Raji (cell line): ENCODE data around the gene DIS3L2.

Experiments used
- POLR2A ChIP-seq: IDR thresholded peaks from 2 replicates; pipeline ENCODE4 v1.6.1; 2011; ENCODE audit warnings: low read depth, low read length, control low read depth; ENCODE audit not compliant: insufficient read depth

DIS3L2 gene

GRCh38 chr2:231968820-231969219, 7.3 kb downstream of the DIS3L2 start:
- TF ChIP-seq POLR2A, result no peak

DNA sequence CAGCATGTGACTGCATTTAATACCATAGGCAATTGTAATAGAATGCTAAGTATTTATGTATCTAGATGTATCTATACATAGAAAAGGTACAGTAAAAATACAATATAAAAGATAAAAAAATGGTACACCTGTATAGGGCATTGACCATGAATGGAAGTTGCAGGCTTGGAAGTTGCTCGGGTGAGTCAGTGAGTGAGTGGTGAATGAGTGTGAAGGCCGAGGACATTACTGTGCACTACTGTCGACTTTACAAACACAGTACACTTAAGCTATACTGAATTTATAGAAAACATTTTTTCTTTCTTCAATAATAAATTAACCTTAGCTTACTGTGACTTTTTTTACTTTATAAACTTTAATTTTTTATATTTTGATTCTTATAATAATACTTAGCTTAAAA, 8.9 kb downstream of the DIS3L2 start:
- TF ChIP-seq POLR2A, result no peak

GRCh38 chr2:231975001-231975400, 13.5 kb downstream of the DIS3L2 start:
- no peak for TF ChIP-seq POLR2A

DNA sequence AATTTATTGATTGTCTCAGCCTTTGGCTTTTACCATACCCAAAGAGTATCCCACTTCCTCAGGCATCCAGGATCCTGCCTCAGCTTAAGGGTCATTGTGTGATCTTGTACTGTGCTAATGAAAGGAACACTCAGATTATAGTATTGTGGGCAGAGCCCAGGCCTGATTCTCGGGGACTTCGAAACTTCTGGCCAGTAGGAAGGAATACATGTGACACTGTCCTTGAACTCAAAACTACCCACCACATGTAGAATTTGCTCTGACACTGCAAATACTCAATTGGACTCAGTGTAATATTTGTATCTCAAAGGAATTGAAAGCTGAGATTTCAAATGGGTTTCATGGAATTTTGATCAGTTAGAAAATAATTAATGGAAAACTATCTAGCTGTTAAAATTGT, 15.9 kb downstream of the DIS3L2 start:
- no peak for TF ChIP-seq POLR2A

GRCh38 chr2:231984992-231985391, 23.5 kb downstream of the DIS3L2 start:
- TF ChIP-seq POLR2A, result no peak

DNA sequence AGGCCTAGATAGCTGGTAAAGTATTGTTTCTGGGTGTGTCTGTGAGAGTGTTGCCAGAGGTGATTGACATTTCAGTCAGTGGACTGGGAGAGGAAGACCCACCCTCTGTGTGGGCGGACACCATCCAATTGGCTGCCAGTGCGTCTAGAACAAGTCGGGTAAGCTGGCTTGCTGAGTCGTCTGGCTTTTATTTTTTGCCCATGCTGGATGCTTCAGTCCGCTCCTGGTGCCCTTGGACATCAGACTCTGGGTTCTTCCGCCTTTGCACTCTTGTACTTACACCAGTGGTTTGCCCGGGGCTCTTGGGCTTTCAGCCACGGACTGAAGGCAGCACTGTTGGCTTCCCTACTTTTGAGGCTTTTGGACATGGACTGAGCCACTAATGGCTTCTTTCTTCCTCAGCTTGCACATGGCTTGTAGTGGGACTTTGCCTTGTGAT, 24.3 kb downstream of the DIS3L2 start:
- no peak for TF ChIP-seq POLR2A

- TF ChIP-seq POLR2A, result no peak
Observed at GRCh38 chr2:231987124-231987727, 25.7 kb downstream of the DIS3L2 start.

GRCh38 chr2:231988179-231988866, 26.8 kb downstream of the DIS3L2 start:
- no peak for TF ChIP-seq POLR2A

- TF ChIP-seq POLR2A, result no peak
Observed at GRCh38 chr2:231991664-231992063, 30.2 kb downstream of the DIS3L2 start.

DNA sequence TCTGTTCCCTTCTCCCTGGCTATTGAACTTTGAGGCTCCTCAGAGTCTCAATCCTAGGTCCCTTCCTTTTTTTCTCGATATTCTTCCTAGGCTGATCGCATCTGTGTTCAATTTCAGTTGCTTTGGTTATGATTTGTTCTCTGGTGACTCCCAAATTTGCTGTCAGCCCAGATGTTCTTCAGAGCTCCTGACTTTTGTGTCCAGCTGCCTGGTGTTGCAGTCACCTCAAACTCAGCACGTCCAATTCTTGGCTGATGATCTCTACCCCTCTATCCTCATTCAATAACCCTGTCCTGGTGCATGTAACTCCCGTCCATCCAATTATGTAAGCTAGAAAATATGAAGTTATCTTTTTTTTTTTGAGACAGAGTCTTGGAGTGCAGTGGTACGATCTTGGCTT, 31.4 kb downstream of the DIS3L2 start:
- no peak for TF ChIP-seq POLR2A

DNA sequence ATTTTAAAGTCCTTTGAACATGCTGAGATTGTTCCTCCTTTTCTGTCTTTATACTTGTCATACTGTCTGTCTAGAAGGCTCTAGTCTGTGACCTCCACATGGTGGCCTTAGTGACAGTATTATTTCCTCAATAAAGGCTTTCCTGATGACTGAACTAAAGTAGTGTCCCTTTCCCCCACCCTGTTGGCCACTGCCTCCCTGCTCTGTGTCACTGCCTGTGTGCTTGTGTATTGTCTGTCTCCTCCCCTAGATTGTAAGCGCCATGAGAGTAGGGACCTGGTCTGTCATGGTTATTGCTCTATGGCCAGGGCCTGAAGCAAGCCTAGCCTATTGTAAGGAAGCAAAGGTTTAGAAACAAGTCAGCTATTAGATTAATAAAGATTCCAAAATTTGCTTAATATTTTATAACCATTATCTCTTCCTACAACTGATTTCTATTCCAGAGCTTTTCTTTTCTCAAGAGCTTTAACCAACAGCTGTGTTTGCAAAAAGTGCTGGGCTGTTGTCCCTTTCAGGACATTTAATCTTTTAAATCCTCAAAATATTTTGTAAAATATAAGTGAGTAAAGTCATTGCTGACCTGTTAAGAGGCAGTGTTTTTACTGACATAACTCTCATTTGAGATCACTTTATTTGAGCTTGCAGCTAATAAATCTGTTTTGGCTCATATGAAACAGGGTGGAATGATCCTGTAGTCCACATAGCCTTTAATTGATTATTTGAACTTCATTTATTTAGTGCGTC, 35.5 kb downstream of the DIS3L2 start:
- TF ChIP-seq POLR2A, result no peak

DNA sequence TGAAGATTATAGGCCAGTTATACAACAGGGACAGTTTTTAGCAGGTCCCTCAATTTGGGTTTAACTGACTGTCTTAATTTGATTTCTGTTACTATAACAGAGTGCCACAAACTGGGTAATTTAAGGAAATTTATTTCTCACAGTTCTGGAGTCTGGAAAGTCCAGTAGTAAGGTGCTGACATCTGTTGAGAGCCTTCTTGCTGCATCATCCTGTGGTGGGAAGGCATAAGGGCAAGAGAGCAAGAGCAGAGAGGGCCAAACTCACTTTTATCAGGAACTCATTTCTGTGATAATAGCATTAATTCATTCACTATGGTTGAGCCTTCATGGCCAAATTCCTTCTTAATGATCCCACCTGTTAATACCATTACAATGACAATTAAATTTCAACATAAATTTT, 36.5 kb downstream of the DIS3L2 start:
- no peak for TF ChIP-seq POLR2A

GRCh38 chr2:232000439-232000838, 38.9 kb downstream of the DIS3L2 start:
- TF ChIP-seq POLR2A, result no peak

DNA sequence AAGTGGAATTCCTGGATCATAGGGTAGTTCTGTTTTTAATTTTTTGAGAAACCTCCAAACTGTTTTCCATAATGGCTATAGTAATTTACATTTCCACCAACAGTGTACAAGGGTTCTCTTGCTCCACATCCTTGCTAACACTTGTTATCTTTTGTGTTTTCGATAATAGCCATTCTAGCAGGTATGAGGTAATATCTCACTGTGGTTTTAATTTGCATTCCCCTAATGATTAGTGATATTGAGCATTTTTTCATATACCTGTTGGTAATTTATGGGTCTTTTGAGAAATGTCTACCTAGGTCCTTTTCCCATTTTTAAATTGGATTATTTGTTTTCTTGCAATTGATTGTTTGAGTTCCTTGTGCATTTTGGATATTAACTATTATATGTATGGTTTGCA, 39.6 kb downstream of the DIS3L2 start:
- no peak for TF ChIP-seq POLR2A

DNA sequence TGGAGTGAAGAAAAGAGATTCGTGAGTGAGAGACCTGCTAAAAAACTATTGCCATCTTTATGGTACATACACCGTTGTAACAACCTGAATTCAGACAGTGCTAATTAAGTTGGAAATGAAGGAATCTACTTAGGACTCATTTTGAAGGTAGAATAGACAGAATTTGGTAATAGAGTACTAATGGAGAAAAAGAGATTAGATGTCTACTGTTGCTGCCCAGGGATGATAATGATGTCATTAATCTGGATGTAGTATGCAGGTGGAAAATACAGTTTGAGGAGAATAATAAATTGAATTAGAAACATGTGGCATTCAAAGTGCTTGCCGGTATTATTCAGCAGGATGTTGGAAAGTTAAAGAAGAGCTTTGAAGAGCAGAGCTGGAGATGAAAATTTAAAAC, 44.7 kb downstream of the DIS3L2 start:
- TF ChIP-seq POLR2A, result no peak
